Measurements from ENCODE around the gene DPM1.
"Not testable (repeated sequence)": the region's sequence is repeated elsewhere in the genome, so short reads cannot be mapped to it uniquely, and the experiment has no call there.

DPM1 gene

DNA sequence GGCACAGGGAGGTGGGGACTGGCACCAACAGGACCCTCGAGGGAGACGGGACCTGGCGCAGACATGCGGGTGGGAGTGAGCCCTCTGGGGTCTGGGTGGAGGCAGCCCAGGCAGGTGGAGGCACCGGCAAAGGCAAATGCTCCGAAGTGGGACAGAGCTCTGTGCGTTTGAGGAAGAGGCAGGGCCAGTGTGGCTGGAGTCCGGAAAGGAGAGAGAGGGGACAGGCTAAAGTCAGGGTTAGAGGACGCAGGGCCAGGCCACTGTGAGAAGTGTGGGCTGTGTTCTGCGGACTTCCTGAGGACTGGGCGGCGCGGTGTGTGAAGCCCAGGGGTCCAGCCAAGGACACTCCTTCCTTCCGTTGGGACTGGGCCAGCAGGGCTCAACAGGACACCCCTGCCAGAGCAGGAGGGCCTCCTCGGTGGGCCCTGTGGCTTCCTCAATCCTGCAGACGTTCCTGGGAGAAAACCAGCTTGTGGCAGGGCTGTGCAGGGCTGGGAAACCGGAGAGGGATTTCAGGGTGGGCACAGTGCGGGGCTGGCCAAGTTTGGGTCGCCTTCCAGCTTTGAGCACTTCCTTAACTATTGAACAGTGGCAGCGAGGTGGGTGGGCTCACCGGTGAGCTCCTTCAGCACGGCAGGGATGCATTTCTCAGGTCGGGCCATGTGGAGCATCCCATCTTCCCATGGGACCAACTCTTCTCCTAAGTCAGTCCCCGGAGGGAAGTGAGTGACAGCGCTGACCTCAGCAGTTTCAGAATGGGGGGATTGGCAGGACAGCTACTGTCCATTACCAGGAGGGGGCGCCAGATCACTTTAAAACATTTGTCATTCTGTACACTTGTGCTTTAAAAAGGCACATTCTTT is 22.8 kb upstream of the DPM1 start:
- H3K4me3 ChIP-seq (ENCODE audit: control insufficient read depth, low read depth, low read length): no peak overlapping the region
- DNase-seq (ENCODE audit: low read depth): peak; percentile 74
- peak; percentile 76 for TF ChIP-seq CTCF (conservative IDR thresholded peaks at IDR 0.05; ENCODE audit: control insufficient read depth, insufficient read depth, low read depth, low read length)

- TF ChIP-seq CTCF (conservative IDR thresholded peaks at IDR 0.05; ENCODE audit: control insufficient read depth, insufficient read depth, low read depth, low read length): no peak
- no peak overlapping the region for H3K4me3 ChIP-seq (ENCODE audit: control insufficient read depth, low read depth, low read length)
- peak; percentile 99 for DNase-seq (ENCODE audit: low read depth)
Observed at GRCh38 chr20:50980071-50980681, 21.8 kb upstream of the DPM1 start.

DNA sequence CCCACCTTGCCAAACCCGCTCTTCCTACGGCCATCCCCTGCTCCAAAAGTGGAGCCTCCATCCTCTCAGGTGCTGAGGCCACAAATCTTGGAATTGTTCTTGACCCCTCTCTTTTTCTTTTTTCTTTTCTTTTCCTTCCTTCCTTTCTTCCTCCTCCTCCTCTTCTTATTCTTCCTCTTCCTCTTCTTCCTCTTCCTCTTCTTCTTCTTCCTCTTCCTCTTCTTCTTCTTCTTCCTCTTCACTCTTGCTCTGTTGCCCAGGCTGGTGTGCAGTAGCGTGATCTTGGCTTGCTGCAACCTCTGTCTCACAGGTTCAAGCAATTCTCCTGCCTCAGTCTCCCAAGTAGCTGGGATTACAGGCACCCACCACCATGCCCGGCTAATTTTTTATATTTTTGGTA is 20.2 kb upstream of the DPM1 start:
- not testable (repeated sequence) for DNase-seq (ENCODE audit: low read depth); H3K4me3 ChIP-seq (ENCODE audit: control insufficient read depth, low read depth, low read length)

GRCh38 chr20:50977066-50978021 is 19.0 kb upstream of the DPM1 start:
- H3K4me3 ChIP-seq (ENCODE audit: control insufficient read depth, low read depth, low read length): no peak overlapping the region
- DNase-seq (ENCODE audit: low read depth): no peak
- TF ChIP-seq CTCF (conservative IDR thresholded peaks at IDR 0.05; ENCODE audit: control insufficient read depth, insufficient read depth, low read depth, low read length): no peak

- H3K4me3 ChIP-seq (ENCODE audit: control insufficient read depth, low read depth, low read length): no peak overlapping the region
- no peak for DNase-seq (ENCODE audit: low read depth)
- TF ChIP-seq CTCF (conservative IDR thresholded peaks at IDR 0.05; ENCODE audit: control insufficient read depth, insufficient read depth, low read depth, low read length): no peak
Observed at GRCh38 chr20:50975701-50976330, 17.5 kb upstream of the DPM1 start.

- TF ChIP-seq CTCF (conservative IDR thresholded peaks at IDR 0.05; ENCODE audit: control insufficient read depth, insufficient read depth, low read depth, low read length): no peak
- no peak for DNase-seq (ENCODE audit: low read depth)
Observed at GRCh38 chr20:50969912-50970311, 11.6 kb upstream of the DPM1 start.

More at GRCh38 chr20:50969912-50970311, 11.6 kb upstream of the DPM1 start:
- no peak overlapping the region for H3K4me3 ChIP-seq (ENCODE audit: control insufficient read depth, low read depth, low read length)

All from fibroblast of mammary gland (primary cell).